Measurements from ENCODE around the gene ATAD3C.
"Not testable (repeated sequence)": the region's sequence is repeated elsewhere in the genome, so short reads cannot be mapped to it uniquely, and the experiment has no call there.

ATAD3C gene

GRCh38 chr1:1425753-1426495 is 23.6 kb upstream of the ATAD3C start:
- Mint-ChIP-seq H3K4me1 (peaks cover 60% of the 10 kb centered on the region), H3K27me3 (ENCODE audit: low read depth, poor library complexity) (peaks cover 3% of the 10 kb centered on the region), H3K36me3 (ENCODE audit: low read depth) (no peaks in the 10 kb centered on the region), H3K9me3 (peaks cover 5% of the 10 kb centered on the region), H3K27ac (no peak overlapping the region), H3K4me3 (peak overlapping the region; percentile 52)
- DNase-seq: peak; percentile 38
- TF ChIP-seq CTCF (IDR thresholded peaks at IDR 0.05): no peak

GRCh38 chr1:1426496-1427105 is 22.9 kb upstream of the ATAD3C start:
- H3K27ac Mint-ChIP-seq: no peak overlapping the region
- no peak for DNase-seq
- peaks cover 5% of the 10 kb centered on the region for H3K9me3 Mint-ChIP-seq
- H3K36me3 Mint-ChIP-seq (ENCODE audit: low read depth): no peaks in the 10 kb centered on the region
- H3K4me1 Mint-ChIP-seq: peaks cover 61% of the 10 kb centered on the region
- peak overlapping the region; percentile 52 for H3K4me3 Mint-ChIP-seq
- no peak for TF ChIP-seq CTCF (IDR thresholded peaks at IDR 0.05)
- H3K27me3 Mint-ChIP-seq (ENCODE audit: low read depth, poor library complexity): peaks cover 3% of the 10 kb centered on the region

GRCh38 chr1:1427106-1427819 is 22.2 kb upstream of the ATAD3C start:
- H3K27ac Mint-ChIP-seq: no peak overlapping the region
- H3K4me1 Mint-ChIP-seq: peaks cover 63% of the 10 kb centered on the region
- no peak for TF ChIP-seq CTCF (IDR thresholded peaks at IDR 0.05)
- peak overlapping the region; percentile 23 for H3K4me3 Mint-ChIP-seq
- DNase-seq: peak; percentile 75
- H3K9me3 Mint-ChIP-seq: peaks cover 5% of the 10 kb centered on the region
- peaks cover 3% of the 10 kb centered on the region for H3K27me3 Mint-ChIP-seq (ENCODE audit: low read depth, poor library complexity)
- H3K36me3 Mint-ChIP-seq (ENCODE audit: low read depth): no peaks in the 10 kb centered on the region

GRCh38 chr1:1427820-1428148 is 21.7 kb upstream of the ATAD3C start:
- DNase-seq: no peak
- peaks cover 3% of the 10 kb centered on the region for H3K27me3 Mint-ChIP-seq (ENCODE audit: low read depth, poor library complexity)
- no peak for TF ChIP-seq CTCF (IDR thresholded peaks at IDR 0.05)
- H3K36me3 Mint-ChIP-seq (ENCODE audit: low read depth): no peaks in the 10 kb centered on the region
- H3K27ac Mint-ChIP-seq: no peak overlapping the region
- H3K4me1 Mint-ChIP-seq: peaks cover 63% of the 10 kb centered on the region
- no peak overlapping the region for H3K4me3 Mint-ChIP-seq
- H3K9me3 Mint-ChIP-seq: peaks cover 5% of the 10 kb centered on the region

GRCh38 chr1:1428174-1428573 is 21.3 kb upstream of the ATAD3C start:
- peaks cover 3% of the 10 kb centered on the region for H3K27me3 Mint-ChIP-seq (ENCODE audit: low read depth, poor library complexity)
- H3K4me1 Mint-ChIP-seq: peaks cover 63% of the 10 kb centered on the region
- no peaks in the 10 kb centered on the region for H3K36me3 Mint-ChIP-seq (ENCODE audit: low read depth)
- no peak overlapping the region for H3K27ac Mint-ChIP-seq
- H3K4me3 Mint-ChIP-seq: peak overlapping the region; percentile 76
- peaks cover 5% of the 10 kb centered on the region for H3K9me3 Mint-ChIP-seq
- TF ChIP-seq CTCF (IDR thresholded peaks at IDR 0.05): no peak
- no peak for DNase-seq

- H3K27ac Mint-ChIP-seq; H3K4me3 Mint-ChIP-seq; DNase-seq; H3K27me3 Mint-ChIP-seq (ENCODE audit: low read depth, poor library complexity); H3K9me3 Mint-ChIP-seq; H3K36me3 Mint-ChIP-seq (ENCODE audit: low read depth): not testable (repeated sequence)
- peaks cover 61% of the 10 kb centered on the region for H3K4me1 Mint-ChIP-seq
Observed at GRCh38 chr1:1428967-1429366, 20.5 kb upstream of the ATAD3C start.
